ENCODE results near the gene DLGAP3.

GRCh38 chr1:34904236-34905097 is 25.0 kb downstream of the DLGAP3 start:
- TF ChIP-seq CTCF (IDR thresholded peaks at IDR 0.05) (no peak), POLR2A (IDR thresholded peaks at IDR 0.05) (no peak), POLR2AphosphoS5 (IDR thresholded peaks at IDR 0.05) (no peak), EP300 (IDR thresholded peaks at IDR 0.05) (no peak)

Data from stomach (tissue), 4 donors.